ENCODE results near the gene GADD45GIP1.

The GADD45GIP1 gene

GRCh38 chr19:12956446-12957388 is at the start of gene GADD45GIP1:
GADD45GIP1 (minus strand) TSS chr19:12957223; CDS start chr19:12957212, 11 bp downstream.
- Mint-ChIP-seq H3K27ac (peak within 1 kb of the TSS; percentile 93), H3K4me3 (peak within 1 kb of the TSS; percentile 82), H3K27me3 (no peaks in the 10 kb centered on the region), H3K4me1 (peaks cover 37% of the 10 kb centered on the region), H3K9me3 (no peaks in the 10 kb centered on the region), H3K36me3 (ENCODE audit: low read depth) (peaks cover 28% of the 10 kb centered on the region)
- ATAC-seq, result peak; percentile 93
- peak; percentile 87 for DNase-seq

GRCh38 chr19:13005861-13006370 is 48.9 kb upstream of the GADD45GIP1 start:
- DNase-seq, result no peak
- H3K4me3 Mint-ChIP-seq, result no peak overlapping the region
- no peaks in the 10 kb centered on the region for H3K4me1 Mint-ChIP-seq
- H3K27ac Mint-ChIP-seq, result no peak overlapping the region
- H3K27me3 Mint-ChIP-seq, result peaks cover 18% of the 10 kb centered on the region
- H3K36me3 Mint-ChIP-seq (ENCODE audit: low read depth), result no peaks in the 10 kb centered on the region
- no peaks in the 10 kb centered on the region for H3K9me3 Mint-ChIP-seq
- no peak for ATAC-seq

- no peaks in the 10 kb centered on the region for H3K9me3 Mint-ChIP-seq
- ATAC-seq (no peak), DNase-seq (no peak)
- H3K36me3 Mint-ChIP-seq (ENCODE audit: low read depth), result no peaks in the 10 kb centered on the region
- H3K27ac Mint-ChIP-seq, result no peak overlapping the region
- H3K4me1 Mint-ChIP-seq, result no peaks in the 10 kb centered on the region
- H3K27me3 Mint-ChIP-seq, result peaks cover 11% of the 10 kb centered on the region
- no peak overlapping the region for H3K4me3 Mint-ChIP-seq
These were observed 48.2 kb upstream of the GADD45GIP1 start for GRCh38 chr19:13005253-13005652.

- Mint-ChIP-seq H3K4me3 (no peak overlapping the region), H3K27ac (no peak overlapping the region), H3K9me3 (no peaks in the 10 kb centered on the region), H3K27me3 (peaks cover 7% of the 10 kb centered on the region), H3K4me1 (no peaks in the 10 kb centered on the region), H3K36me3 (ENCODE audit: low read depth) (no peaks in the 10 kb centered on the region)
- ATAC-seq (no peak), DNase-seq (no peak)
These were observed 47.2 kb upstream of the GADD45GIP1 start for GRCh38 chr19:13004273-13004672.

GRCh38 chr19:13003081-13003480 is 46.1 kb upstream of the GADD45GIP1 start:
- Mint-ChIP-seq H3K27ac (no peak overlapping the region), H3K4me1 (no peaks in the 10 kb centered on the region), H3K4me3 (no peak overlapping the region), H3K9me3 (no peaks in the 10 kb centered on the region), H3K27me3 (peaks cover 3% of the 10 kb centered on the region), H3K36me3 (ENCODE audit: low read depth) (no peaks in the 10 kb centered on the region)
- ATAC-seq (no peak), DNase-seq (no peak)

GRCh38 chr19:13002166-13002898 is 45.3 kb upstream of the GADD45GIP1 start:
- Mint-ChIP-seq H3K9me3 (no peaks in the 10 kb centered on the region), H3K4me3 (no peak overlapping the region), H3K4me1 (no peaks in the 10 kb centered on the region), H3K27ac (no peak overlapping the region), H3K36me3 (ENCODE audit: low read depth) (no peaks in the 10 kb centered on the region), H3K27me3 (no peaks in the 10 kb centered on the region)
- ATAC-seq (no peak), DNase-seq (no peak)

GRCh38 chr19:13001502-13002165 is 44.6 kb upstream of the GADD45GIP1 start:
- ATAC-seq, result no peak
- Mint-ChIP-seq H3K27me3 (peaks cover 3% of the 10 kb centered on the region), H3K9me3 (no peaks in the 10 kb centered on the region), H3K27ac (no peak overlapping the region), H3K4me3 (no peak overlapping the region), H3K36me3 (ENCODE audit: low read depth) (no peaks in the 10 kb centered on the region), H3K4me1 (peaks cover 4% of the 10 kb centered on the region)
- DNase-seq, result no peak

- peaks cover 3% of the 10 kb centered on the region for H3K27me3 Mint-ChIP-seq
- peaks cover 4% of the 10 kb centered on the region for H3K4me1 Mint-ChIP-seq
- no peak for ATAC-seq
- no peak overlapping the region for H3K27ac Mint-ChIP-seq
- DNase-seq, result no peak
- no peaks in the 10 kb centered on the region for H3K9me3 Mint-ChIP-seq
- H3K36me3 Mint-ChIP-seq (ENCODE audit: low read depth), result no peaks in the 10 kb centered on the region
- H3K4me3 Mint-ChIP-seq, result no peak overlapping the region
These were observed 44.1 kb upstream of the GADD45GIP1 start for GRCh38 chr19:13001166-13001501.

GRCh38 chr19:12997967-12998940 is 41.2 kb upstream of the GADD45GIP1 start:
- Mint-ChIP-seq H3K4me3 (no peak overlapping the region), H3K27ac (no peak overlapping the region), H3K4me1 (peaks cover 11% of the 10 kb centered on the region), H3K36me3 (ENCODE audit: low read depth) (no peaks in the 10 kb centered on the region), H3K27me3 (peaks cover 10% of the 10 kb centered on the region), H3K9me3 (no peaks in the 10 kb centered on the region)
- DNase-seq, result no peak
- ATAC-seq, result no peak

GRCh38 chr19:12997179-12997966 is 40.4 kb upstream of the GADD45GIP1 start:
- Mint-ChIP-seq H3K4me1 (peaks cover 11% of the 10 kb centered on the region), H3K36me3 (ENCODE audit: low read depth) (no peaks in the 10 kb centered on the region), H3K27me3 (peaks cover 10% of the 10 kb centered on the region), H3K9me3 (no peaks in the 10 kb centered on the region), H3K4me3 (peak overlapping the region; percentile 67), H3K27ac (peak overlapping the region; percentile 33)
- no peak for DNase-seq
- no peak for ATAC-seq

- H3K4me1 Mint-ChIP-seq, result peaks cover 11% of the 10 kb centered on the region
- peaks cover 10% of the 10 kb centered on the region for H3K27me3 Mint-ChIP-seq
- H3K9me3 Mint-ChIP-seq, result no peaks in the 10 kb centered on the region
- no peaks in the 10 kb centered on the region for H3K36me3 Mint-ChIP-seq (ENCODE audit: low read depth)
- ATAC-seq, result no peak
- peak overlapping the region; percentile 67 for H3K4me3 Mint-ChIP-seq
- peak overlapping the region; percentile 33 for H3K27ac Mint-ChIP-seq
- no peak for DNase-seq
These were observed 39.5 kb upstream of the GADD45GIP1 start for GRCh38 chr19:12996406-12997094.

GRCh38 chr19:12995596-12996405 is 38.8 kb upstream of the GADD45GIP1 start:
- H3K27me3 Mint-ChIP-seq, result peaks cover 13% of the 10 kb centered on the region
- peaks cover 11% of the 10 kb centered on the region for H3K4me1 Mint-ChIP-seq
- H3K9me3 Mint-ChIP-seq, result no peaks in the 10 kb centered on the region
- peak overlapping the region; percentile 58 for H3K27ac Mint-ChIP-seq
- ATAC-seq (peak; percentile 10), DNase-seq (no peak)
- peak overlapping the region; percentile 75 for H3K4me3 Mint-ChIP-seq
- no peaks in the 10 kb centered on the region for H3K36me3 Mint-ChIP-seq (ENCODE audit: low read depth)

All from activated naive CD8-positive, alpha-beta T cell treated with anti-CD3 and anti-CD28 coated beads, Interleukin-2, amount 50 U/mL, for 24 hours (primary cell).